Activated CD4-positive, alpha-beta T cell treated with anti-CD3 and anti-CD28 coated beads for 48 hours (primary cell): ENCODE results near the gene AOC1.

Experiments used
- DNase-seq: peaks from one replicate; pipeline ENCODE4 v3.0.0-alpha.2; 2020

AOC1 gene

DNA sequence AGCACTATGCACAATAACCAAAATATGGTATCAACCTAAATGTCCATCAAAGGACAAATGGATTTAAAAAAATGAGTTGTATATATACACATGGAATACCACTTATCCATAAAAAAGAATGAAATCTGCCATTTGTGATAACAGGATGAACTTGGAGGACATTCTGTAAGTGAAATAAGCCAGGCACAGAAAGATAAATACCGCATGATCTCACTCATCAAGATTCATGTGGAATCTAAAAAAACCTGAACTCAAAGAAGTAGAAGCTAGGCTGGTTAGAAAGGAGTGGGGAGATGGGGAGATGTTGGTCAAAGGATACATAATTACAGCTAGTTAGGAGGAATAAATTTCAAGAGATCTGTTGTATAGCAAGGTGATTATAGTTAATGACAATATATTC is 17.3 kb upstream of the AOC1 start:
- no peak for DNase-seq

- no peak for DNase-seq
Measured at GRCh38 chr7:150835702-150836280, 16.5 kb upstream of the AOC1 start.

- no peak for DNase-seq
Measured at GRCh38 chr7:150838965-150839650, 13.2 kb upstream of the AOC1 start.

GRCh38 chr7:150842018-150842417 is 10.3 kb upstream of the AOC1 start:
- DNase-seq = no peak

GRCh38 chr7:150842716-150843115 is 9.6 kb upstream of the AOC1 start:
- no peak for DNase-seq

DNA sequence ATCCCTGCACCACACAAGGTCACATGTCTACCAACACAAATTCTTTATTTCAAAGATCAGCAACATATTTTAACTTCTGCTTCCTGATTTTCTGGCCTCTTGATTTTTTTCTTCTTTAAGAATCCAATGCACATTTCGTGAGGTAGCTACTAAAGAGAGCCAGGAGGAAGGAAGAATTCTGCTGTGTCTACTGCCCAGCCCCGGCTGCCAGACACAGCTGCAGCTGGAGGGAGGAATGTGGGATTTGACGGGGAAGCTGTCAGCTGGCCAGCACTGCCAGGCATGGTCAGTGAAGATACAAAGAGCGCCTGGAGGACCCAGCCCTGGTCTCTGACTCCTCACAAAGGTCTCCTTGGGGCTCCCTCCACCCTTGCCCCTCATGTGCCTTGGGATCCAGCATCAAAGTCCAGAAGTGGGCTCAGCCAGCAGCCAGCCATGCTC is 6.9 kb upstream of the AOC1 start:
- DNase-seq = no peak

- DNase-seq = no peak
Measured at GRCh38 chr7:150846291-150847115, 5.8 kb upstream of the AOC1 start.

DNA sequence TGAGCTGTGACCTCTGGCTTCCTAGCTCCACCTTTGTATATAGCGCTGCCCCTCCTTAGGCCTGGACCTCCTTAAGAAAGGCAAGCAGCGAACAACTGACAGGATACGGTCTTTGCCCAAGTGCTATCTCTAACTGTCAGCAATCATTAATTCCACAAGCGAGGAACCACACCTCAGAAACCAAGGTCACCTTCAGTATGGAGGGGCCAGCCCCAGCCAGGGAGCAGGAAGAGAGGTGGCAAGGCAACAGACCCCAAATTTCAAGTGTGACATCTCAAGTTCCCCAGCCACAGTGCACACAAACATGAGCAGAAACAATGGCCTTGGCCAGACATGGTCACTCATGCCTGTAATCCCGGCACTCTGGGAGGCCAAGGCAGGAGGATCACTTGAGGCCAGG is 4.8 kb upstream of the AOC1 start:
- DNase-seq = no peak

GRCh38 chr7:150848111-150848510 is 4.2 kb upstream of the AOC1 start:
- no peak for DNase-seq

DNA sequence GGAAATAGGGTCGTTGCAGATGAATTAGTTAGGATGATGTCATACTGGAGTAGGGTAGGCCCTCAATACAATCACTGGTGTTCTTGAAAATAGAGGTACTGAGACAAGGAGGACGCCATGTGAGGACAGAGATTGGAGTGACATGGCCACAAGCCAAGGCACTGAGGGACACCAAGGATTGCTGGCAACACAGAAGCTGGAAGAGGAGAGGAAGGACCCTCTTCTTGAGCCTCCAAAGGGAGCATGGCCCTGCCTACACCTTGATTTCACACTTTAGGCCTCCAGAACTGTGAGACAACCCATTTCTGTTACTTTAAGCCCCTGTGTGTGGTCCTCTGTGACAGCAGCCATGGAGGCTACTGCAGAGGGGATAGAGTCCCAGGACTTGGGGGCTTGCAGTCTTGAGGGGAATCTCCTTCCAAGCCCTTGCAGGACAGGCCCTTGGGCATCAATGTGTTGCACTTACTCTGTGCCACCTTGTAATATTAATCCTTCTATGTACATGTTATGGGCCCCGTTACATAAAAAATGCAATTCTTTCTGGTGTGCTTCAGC is 3.7 kb upstream of the AOC1 start:
- DNase-seq = no peak

DNA sequence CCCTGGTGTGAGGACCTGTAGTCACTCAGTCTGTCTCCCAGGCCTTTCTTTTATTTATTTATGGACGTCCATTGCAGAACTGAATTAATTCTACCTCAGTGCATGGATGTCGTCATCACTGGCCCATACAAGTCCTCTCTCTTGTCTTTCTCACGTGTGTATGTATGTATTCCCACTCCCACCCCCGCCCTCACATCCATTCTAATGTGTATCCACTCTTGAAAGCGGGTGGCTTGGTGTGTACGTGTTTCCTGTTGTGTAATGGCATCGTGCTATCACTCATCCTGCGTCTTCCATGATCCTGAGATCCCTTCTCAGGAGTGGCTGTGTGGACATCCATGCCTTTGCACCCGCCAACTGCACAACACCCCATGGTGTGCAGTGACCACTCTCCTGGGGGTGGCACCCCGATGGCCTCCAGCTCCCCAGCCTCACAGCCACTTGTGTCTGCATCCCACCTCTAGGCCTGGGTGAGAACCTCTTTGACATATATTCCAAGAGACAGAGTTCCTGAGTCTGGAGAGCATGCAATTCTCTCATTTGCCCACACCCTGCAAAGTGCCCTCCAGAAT is 3.0 kb upstream of the AOC1 start:
- DNase-seq = no peak

DNA sequence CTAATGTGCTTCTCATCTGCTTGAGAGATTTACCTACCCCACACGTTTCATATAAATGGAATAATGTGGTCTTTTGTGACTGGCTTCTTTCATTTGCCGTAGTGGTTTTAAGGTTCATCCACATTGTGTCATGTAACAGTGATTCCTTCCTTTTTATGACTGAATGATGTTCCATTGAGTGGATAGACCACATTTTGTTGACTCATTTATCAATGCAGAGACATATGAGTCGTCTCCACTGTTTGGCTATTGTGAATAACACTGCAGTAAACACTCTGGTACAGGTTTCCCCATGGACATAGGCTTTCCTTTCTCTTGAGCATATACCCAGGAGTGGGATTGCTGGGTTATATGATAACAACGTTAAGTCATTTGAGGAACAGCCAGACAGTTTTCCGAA is 2.0 kb upstream of the AOC1 start:
- no peak for DNase-seq

DNA sequence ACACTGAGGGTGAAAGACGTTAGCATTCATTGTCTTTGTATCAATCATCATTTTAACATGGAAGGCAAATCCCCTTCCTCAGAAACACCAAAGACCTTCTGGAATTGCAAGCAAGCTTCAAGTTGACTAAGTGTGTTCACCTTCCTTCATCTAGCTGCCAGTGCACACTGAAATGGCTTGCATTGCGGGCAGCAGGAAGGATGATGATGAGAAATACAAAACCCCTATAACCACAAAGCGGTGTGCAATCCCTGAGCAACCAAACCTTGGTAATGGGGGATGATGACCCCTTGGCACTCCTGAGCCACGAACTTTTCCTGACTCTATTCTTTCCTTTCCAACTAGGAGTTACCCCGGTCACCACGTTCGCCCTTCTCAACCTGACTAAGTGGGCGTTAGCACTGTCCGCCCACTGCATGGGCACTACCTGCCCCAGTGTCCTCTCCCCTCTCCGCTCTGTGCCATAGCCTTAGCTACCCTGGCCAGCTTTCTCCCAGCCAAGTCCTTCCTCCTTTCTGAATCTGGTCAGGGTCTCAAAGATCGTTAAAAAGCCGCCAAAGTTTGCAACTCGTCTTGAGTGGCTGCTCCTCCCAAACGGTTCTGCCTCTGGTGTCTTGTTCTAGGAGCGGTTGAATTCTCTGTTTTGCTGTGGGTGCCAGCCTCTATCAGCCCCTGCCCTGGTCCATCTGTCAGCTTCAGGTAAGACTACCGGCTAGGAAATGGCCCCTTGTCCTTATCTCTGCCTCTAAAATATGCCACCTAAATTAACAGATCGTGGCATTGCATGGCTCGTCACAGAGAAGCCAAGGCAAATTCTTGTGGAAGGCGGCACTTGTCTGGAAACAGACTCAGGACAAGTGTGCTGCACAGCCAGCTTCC is 586 bp upstream of the AOC1 start:
- no peak for DNase-seq

GRCh38 chr7:150854066-150855000 is 2.0 kb downstream of the AOC1 start:
- DNase-seq = no peak

DNA sequence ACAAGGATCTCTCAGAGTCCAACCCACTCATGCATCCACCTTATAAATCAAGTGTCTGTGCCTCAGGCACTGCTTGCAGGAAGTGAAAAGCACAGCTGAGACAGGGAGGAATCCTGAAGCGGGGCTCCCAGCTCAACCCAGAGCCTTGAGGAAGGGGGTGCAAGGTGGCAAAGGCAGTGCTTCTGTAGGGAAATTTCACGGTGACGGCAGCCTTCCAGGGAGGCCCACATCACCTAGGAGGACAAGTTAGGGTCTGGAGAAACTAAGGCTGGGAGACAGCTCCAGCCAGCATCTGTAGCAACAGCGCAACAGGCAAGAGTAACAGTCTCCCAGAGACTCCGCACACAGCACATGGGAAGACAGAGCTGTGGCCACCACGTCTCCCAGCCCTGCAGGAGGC is 2.7 kb downstream of the AOC1 start:
- DNase-seq = no peak

DNA sequence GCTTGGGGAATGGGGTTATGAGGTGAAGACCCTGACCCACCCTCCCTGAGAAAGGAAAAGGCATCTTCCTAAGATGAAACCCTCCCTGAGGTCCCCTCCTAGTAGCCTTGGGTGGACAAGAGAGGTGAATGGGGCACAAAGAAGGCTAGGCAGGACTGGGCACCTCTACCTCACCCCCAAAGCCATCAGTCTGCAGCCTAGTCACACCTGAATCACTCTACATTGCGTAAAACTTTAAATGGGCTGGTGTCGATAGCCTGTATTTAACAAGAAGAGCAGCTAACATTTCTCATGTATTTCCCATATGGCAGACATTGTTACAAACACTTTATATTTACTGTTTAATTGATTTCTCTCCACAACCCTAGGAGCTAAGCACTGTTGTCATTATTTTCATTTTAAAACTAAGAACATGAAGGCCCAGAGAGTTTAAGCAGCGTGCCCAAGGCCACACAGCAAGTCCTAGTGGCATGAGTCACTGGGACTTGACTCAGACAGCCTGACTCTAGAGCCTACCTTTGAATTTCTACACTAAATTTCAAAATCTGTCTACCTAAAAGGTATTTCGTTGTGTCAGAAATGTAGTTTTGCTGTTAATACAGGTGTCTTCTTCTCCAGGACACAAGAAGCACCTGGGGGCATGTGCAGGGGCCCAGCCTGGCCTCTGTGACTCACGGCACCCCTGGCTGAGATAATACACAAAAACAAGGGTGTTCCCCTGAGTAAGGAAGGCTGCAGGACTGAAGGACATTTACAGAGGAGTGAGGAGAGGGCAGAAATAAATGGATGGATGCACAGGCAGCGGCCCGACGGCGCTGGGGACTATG is 3.4 kb downstream of the AOC1 start:
- DNase-seq = no peak

- no peak for DNase-seq
Measured at GRCh38 chr7:150856303-150857275, 4.3 kb downstream of the AOC1 start.

- DNase-seq = no peak
Measured at GRCh38 chr7:150857276-150858055, 5.1 kb downstream of the AOC1 start.
